H1 (cell line): ENCODE results near the gene LRRTM3. TPM values are rescaled to one million over a fixed set of nuclear protein-coding genes. Genes with fewer than 3 reads are reported as not detected.

Source experiments
- CBX5 ChIP-seq: fragments of 300-800, 300-1000 bp; sonication (generic); IDR thresholded peaks from 2 replicates; pipeline ENCODE4 v1.7.1; 2016; ENCODE audit warnings: antibody characterized with exemption, low read length, low read depth
- JUND ChIP-seq: IDR thresholded peaks from 2 replicates; pipeline ENCODE4 v1.6.1; 2011; ENCODE audit warnings: mild to moderate bottlenecking, improper control_type of control experiment, low read length
- MAX ChIP-seq: IDR thresholded peaks from 2 replicates; pipeline ENCODE4 v1.6.1; 2012; ENCODE audit warnings: inconsistent platforms
- RBBP5 ChIP-seq: IDR thresholded peaks from 2 replicates; pipeline ENCODE4 v1.7.1; 2012; ENCODE audit warnings: low read depth, mild to moderate bottlenecking, inconsistent platforms, low read length, moderate library complexity, borderline replicate concordance
- SP1 ChIP-seq: IDR thresholded peaks from 2 replicates; pipeline ENCODE4 v1.6.1; 2011; ENCODE audit warnings: low read depth, low read length
- USF2 ChIP-seq: IDR thresholded peaks from 2 replicates; pipeline ENCODE4 v1.6.1; 2011; ENCODE audit warnings: low read length, improper control_type of control experiment
- YY1 ChIP-seq: IDR thresholded peaks from 2 replicates; pipeline ENCODE4 v1.6.1; 2011; ENCODE audit warnings: low read depth, mild to moderate bottlenecking, low read length
- ZNF274 ChIP-seq: IDR thresholded peaks from 2 replicates; pipeline ENCODE4 v1.7.0; 2012; ENCODE audit warnings: low read length, borderline replicate concordance; ENCODE audit errors: extremely low read depth
- polyA plus RNA-seq, 7 experiments: library from polyadenylated mRNA; depleted of rRNA in 3 of 7; stranded (reverse) in 5 of 7; unstranded in 2 of 7; fragments of >200 nt in 5 of 7; fragments of 200-250 nt in 2 of 7; gene quantifications; 1 replicate in 5 of 7; 2 replicates in 1 of 7; 4 replicates in 1 of 7; pipeline versions ENCODE4 v1.2.1 to v1.2.3, GENCODE V29; 2011 to 2013; ENCODE audit warnings: missing spikeins in 2 of 7, mixed read lengths in 2 of 7
- total RNA-seq: library from RNA; stranded (reverse); fragmentation: NEBNext Ultra II Directional; extraction: Animal tissue kit (Norgen Biotek cat#: 25700); gene quantifications from 2 replicates; pipeline ENCODE4 v1.2.1, GENCODE V29; 2021

LRRTM3 gene
- total and polyA plus RNA-seq, 2 of the 8 experiments (the other 6 are each of a cell fraction or from before 2014, with no cell fraction given), result 0.33 to 0.48 TPM

GRCh38 chr10:67076144-67076543, 150.3 kb downstream of the LRRTM3 start (continued):
- no peak for TF ChIP-seq USF2
- no peak for TF ChIP-seq ZNF274
- no peak for TF ChIP-seq SP1
- no peak for TF ChIP-seq MAX
- TF ChIP-seq JUND, result no peak
- no peak for TF ChIP-seq YY1
- no peak for TF ChIP-seq RBBP5
- no peak for TF ChIP-seq CBX5
